T-cell (primary cell): ENCODE results near the gene CD247. TPM values are rescaled to one million over a fixed set of nuclear protein-coding genes. Genes with fewer than 3 reads are reported as not detected.
A peak's percentile ranks its signal among the peaks of the same experiment; 100 is the strongest.

ENCODE experiments used
- ATAC-seq, 4 experiments: fragments of 200-7000 bp in 3 of 4; fragments of 150-1000 bp in 1 of 4; cut with Tn5 transposase; replicated peaks in 1 of 4; 1 replicate in 3 of 4; 2 replicates in 1 of 4; pipeline ENCODE4 v1.10.0; 2021; ENCODE audit warnings: moderate library complexity in 3 of 4, mild to moderate bottlenecking in 2 of 4, moderate number of reproducible peaks in 1 of 4
- CTCF ChIA-PET, 2 donors: fragments of 300-600 bp; sonication (Branson Sonifier 250); formaldehyde crosslinking; loops; one replicate each; lab custom pipeline; 2022; ENCODE audit warnings: antibody characterized with exemption in 2 of 2; lab: Charles Lee
- POLR2A ChIA-PET, 2 donors: fragments of 300-600 bp; sonication (Branson Sonifier 250); formaldehyde crosslinking; loops; one replicate each; lab custom pipeline; 2022; ENCODE audit warnings: antibody characterized with exemption in 2 of 2; lab: Charles Lee
- DNase-seq, 35 experiments: peaks; one replicate each; pipeline versions ENCODE4 v3.0.0 to v3.0.0-alpha.2; 2013 to 2023
- H3K27ac ChIP-seq: one replicate; pipeline ENCODE4 v1.5.1; 2013; ENCODE audit warnings: low read length
- H3K27me3 ChIP-seq, 2 experiments: replicated peaks in 1 of 2; 1 replicate in 1 of 2; 2 replicates in 1 of 2; pipeline versions ENCODE4 v1.6.1 to v1.7.0; 2013; ENCODE audit warnings: low read length in 1 of 2, mixed read lengths in 1 of 2; ENCODE audit not compliant: control insufficient read depth in 2 of 2, insufficient read depth in 2 of 2; ENCODE audit errors: extremely low read depth in 1 of 2
- H3K36me3 ChIP-seq, 2 donors: 1 replicate in 1 of 2; 2 replicates in 1 of 2; pipeline versions ENCODE4 v1.6.1 to v1.7.0; 2013; ENCODE audit warnings: low read length in 1 of 2; ENCODE audit not compliant: control insufficient read depth in 2 of 2, insufficient read depth in 1 of 2; ENCODE audit errors: extremely low read depth in 1 of 2
- H3K4me1 ChIP-seq, 2 experiments: 1 replicate in 1 of 2; 2 replicates in 1 of 2; pipeline versions ENCODE4 v1.6.1 to v1.7.0; 2013; ENCODE audit warnings: low read length in 2 of 2, mixed read lengths in 1 of 2; ENCODE audit not compliant: insufficient read depth in 2 of 2, control insufficient read depth in 1 of 2; ENCODE audit errors: extremely low read depth in 1 of 2
- H3K4me3 ChIP-seq, 2 donors: 1 replicate in 1 of 2; 2 replicates in 1 of 2; pipeline versions ENCODE4 v1.5.1 to v1.7.0; 2013; ENCODE audit warnings: mild to moderate bottlenecking in 2 of 2, low read length in 1 of 2, moderate library complexity in 1 of 2; ENCODE audit not compliant: control insufficient read depth in 1 of 2; ENCODE audit errors: extremely low read depth in 1 of 2
- H3K9me3 ChIP-seq: 2 replicates; pipeline ENCODE4 v1.7.0; 2013
- H3K27ac Mint-ChIP-seq, 2 donors: one replicate each; pipeline ENCODE4 v1.8.0; 2020 to 2021; ENCODE audit warnings: mild to moderate bottlenecking in 2 of 2, mixed read lengths in 2 of 2
- H3K27me3 Mint-ChIP-seq, 2 donors: one replicate each; pipeline ENCODE4 v1.8.0; 2021 to 2022; ENCODE audit warnings: mixed read lengths in 2 of 2
- H3K36me3 Mint-ChIP-seq: one replicate; pipeline ENCODE4 v1.8.0; 2021; ENCODE audit warnings: mixed read lengths
- H3K4me1 Mint-ChIP-seq, 3 donors: one replicate each; pipeline ENCODE4 v1.8.0; 2020 to 2022; ENCODE audit warnings: mixed read lengths in 3 of 3, mild to moderate bottlenecking in 1 of 3
- H3K4me3 Mint-ChIP-seq, 3 donors: one replicate each; pipeline ENCODE4 v1.8.0; 2020 to 2022; ENCODE audit warnings: mild to moderate bottlenecking in 3 of 3, mixed read lengths in 3 of 3, moderate library complexity in 3 of 3
- H3K9me3 Mint-ChIP-seq, 3 donors: one replicate each; pipeline ENCODE4 v1.8.0; 2020 to 2022; ENCODE audit warnings: mixed read lengths in 3 of 3
- WGBS: methylation state at CpG from one replicate; pipeline ENCODE4 v1.1.5; 2013; ENCODE audit warnings: missing lambda C conversion rate; ENCODE audit not compliant: insufficient coverage; 5-methylcytosine and 5-hydroxymethylcytosine counted together
- total RNA-seq, 35 experiments: library from RNA in 6 of 35; stranded (reverse) in 6 of 35; fragments of 120-200 nt in 1 of 35; gene quantifications; one replicate each; pipeline versions ENCODE4 v1.2.1 to v1.2.4 and lab custom pipeline; 2013 to 2026

CD247 gene
- total RNA-seq, 5 donors from 2014 or later (not counting 1 experiment from before 2014, with no cell fraction given): 324 to 414 (median 385) TPM

- ATAC-seq (peak; percentile 98 to 99 (median 98)), DNase-seq (peak; percentile 74 to 94 (median 84))
- Histone ChIP-seq H3K4me3 (peak within 1 kb of the TSS; percentile 69 to 71), H3K27me3 (no peaks in the 10 kb centered on the region), H3K36me3 (no peaks in the 10 kb centered on the region), H3K9me3 (no peaks in the 10 kb centered on the region), H3K4me1 (peaks cover 6 to 23% of the 10 kb centered on the region in 2 experiments), H3K27ac (no peak within 1 kb of the TSS)
- Mint-ChIP-seq H3K27me3 (no peaks in the 10 kb centered on the region), H3K27ac (peak within 1 kb of the TSS; percentile 75 to 86), H3K36me3 (no peaks in the 10 kb centered on the region), H3K4me1 (peaks cover 40 to 44% (median 44%) of the 10 kb centered on the region in 3 donors), H3K9me3 (no peaks in the 10 kb centered on the region), H3K4me3 (peak within 1 kb of the TSS; percentile 86 to 90 (median 86))
- ChIA-PET CTCF (interaction anchor here (0.6 to 2.6 kb wide), 21 partner anchors 9 to 643 kb away, joined by 3 to 18 read pairs (median 4); partner anchors contain the start of genes CD247 (in 1 of the 2) and POU2F1 (in 1 of the 2)), POLR2A (interaction anchor here (0.6 to 1.9 kb wide), 13 partner anchors 9 to 1756 kb away, joined by 3 to 11 read pairs (median 3); no protein-coding TSS in a partner anchor)
- 1% methylated on average over 87 of the region's 90 CpGs for WGBS
Observed at GRCh38 chr1:167553136-167554027, 35.1 kb upstream of the CD247 start, which contains the start of gene CREG1. TSS of gene CREG1 (minus strand) at chr1:167553762.

- H3K27ac Mint-ChIP-seq: no peak overlapping the region
- POLR2A ChIA-PET: interaction anchor here in 1 of 2 donors (0.6 kb wide), 1 partner anchor 611 kb away, joined by 4 read pairs; no protein-coding TSS in a partner anchor
- no peaks in the 10 kb centered on the region for H3K27me3 Mint-ChIP-seq
- CTCF ChIA-PET: interaction anchor here in 1 of 2 donors (1.1 kb wide), 1 partner anchor 164 kb away, joined by 3 read pairs; no protein-coding TSS in a partner anchor
- H3K9me3 ChIP-seq: no peaks in the 10 kb centered on the region
- H3K36me3 ChIP-seq: no peaks in the 10 kb centered on the region
- H3K4me1 ChIP-seq: peaks cover 6 to 23% of the 10 kb centered on the region in 2 experiments
- peak overlapping the region in 2 of 3 donors; percentile 6 to 86 for H3K4me3 Mint-ChIP-seq
- no peak for DNase-seq
- no peak for ATAC-seq
- no peaks in the 10 kb centered on the region for H3K27me3 ChIP-seq
- peaks cover 40 to 44% (median 44%) of the 10 kb centered on the region in 3 donors for H3K4me1 Mint-ChIP-seq
- H3K36me3 Mint-ChIP-seq: peaks cover 11% of the 10 kb centered on the region
- H3K4me3 ChIP-seq: no peak overlapping the region
- no CpG with 5 or more reads among the region's 1 CpG for WGBS
- H3K9me3 Mint-ChIP-seq: no peaks in the 10 kb centered on the region
- no peak overlapping the region for H3K27ac ChIP-seq
Observed at GRCh38 chr1:167551362-167551761, 33.0 kb upstream of the CD247 start.

DNA sequence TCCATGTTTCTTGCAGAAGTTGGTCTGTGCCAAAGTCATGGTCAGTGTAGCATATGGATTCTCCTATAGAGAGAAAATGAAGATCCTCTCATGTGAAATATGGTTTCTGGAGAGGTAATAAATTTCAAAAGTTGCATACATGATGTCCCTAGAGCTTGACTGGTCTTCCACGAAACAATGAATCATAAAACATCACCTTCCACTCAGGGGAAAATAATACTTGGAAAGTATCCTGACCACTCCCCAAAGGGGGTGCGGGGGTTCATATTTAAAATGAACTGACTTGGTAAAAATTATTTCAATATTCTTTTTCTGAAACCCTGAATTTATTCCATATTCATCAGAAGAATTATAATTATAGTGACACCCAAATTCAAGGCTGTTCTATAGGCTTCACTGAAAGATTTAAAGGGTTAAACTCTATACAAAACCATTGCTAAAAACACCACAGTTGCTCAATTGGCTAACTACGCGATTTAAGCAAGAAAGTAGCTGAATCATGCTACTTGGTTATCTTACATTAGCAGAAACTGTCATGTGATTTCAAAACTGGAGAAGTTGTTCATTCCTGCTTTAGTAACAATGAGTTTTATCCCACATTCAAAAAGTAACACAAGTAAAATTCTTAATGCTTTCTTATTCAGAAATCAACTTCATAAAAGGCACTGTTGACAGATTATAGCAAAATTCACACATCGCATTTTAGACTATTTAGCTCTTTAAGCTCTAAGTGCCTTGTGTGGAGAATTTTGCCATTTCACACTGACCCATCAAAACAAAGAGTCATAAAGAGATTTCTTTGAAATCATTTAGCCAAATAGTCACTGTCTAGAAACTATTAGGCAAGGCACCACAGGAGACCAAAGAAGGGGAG is 30.0 kb upstream of the CD247 start:
- Mint-ChIP-seq H3K27ac (no peak overlapping the region), H3K27me3 (no peaks in the 10 kb centered on the region), H3K4me3 (no peak overlapping the region), H3K4me1 (peaks cover 28 to 32% (median 29%) of the 10 kb centered on the region in 3 donors), H3K9me3 (no peaks in the 10 kb centered on the region), H3K36me3 (peaks cover 31% of the 10 kb centered on the region)
- ChIA-PET CTCF (interaction anchor here in 1 of 2 donors (0.6 to 1.2 kb wide), 3 partner anchors 33 to 482 kb away, joined by 3 read pairs; no protein-coding TSS in a partner anchor), POLR2A (interaction anchor here in 1 of 2 donors (0.6 kb wide), 1 partner anchor 9 kb away, joined by 3 read pairs; no protein-coding TSS in a partner anchor)
- no peaks in the 10 kb centered on the region for H3K9me3 ChIP-seq
- H3K36me3 ChIP-seq: peaks cover 0 to 13% of the 10 kb centered on the region in 2 donors
- no CpG with 5 or more reads among the region's 5 CpGs for WGBS
- peaks cover 0 to 12% of the 10 kb centered on the region in 2 experiments for H3K4me1 ChIP-seq
- ATAC-seq (no peak), DNase-seq (no peak)
- H3K4me3 ChIP-seq: no peak overlapping the region
- no peak overlapping the region for H3K27ac ChIP-seq
- no peaks in the 10 kb centered on the region for H3K27me3 ChIP-seq

DNA sequence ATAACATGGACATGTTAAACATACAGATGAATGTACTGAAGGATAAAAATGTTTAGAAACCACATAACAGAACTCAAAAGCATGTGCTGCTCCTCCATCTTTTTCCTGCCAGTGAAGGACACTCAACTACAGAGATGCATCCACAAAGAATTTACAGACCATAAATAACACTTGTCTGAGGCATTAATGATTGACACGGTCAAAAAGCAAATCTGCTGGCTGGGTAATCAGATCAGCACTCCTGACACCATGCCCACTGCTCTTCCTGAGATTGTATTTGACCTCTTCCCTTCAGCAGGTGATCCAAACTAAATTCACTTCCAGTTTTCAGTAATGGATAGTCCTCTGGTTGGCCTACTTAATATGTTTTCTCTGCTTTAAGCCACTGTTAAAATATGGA is 28.6 kb upstream of the CD247 start:
- ChIA-PET CTCF (interaction anchor here in 1 of 2 donors (0.6 to 1.2 kb wide), 2 partner anchors 54 to 210 kb away, joined by 3 read pairs; no protein-coding TSS in a partner anchor), POLR2A (interaction anchor here in 1 of 2 donors (0.6 to 0.8 kb wide), 3 partner anchors 38 to 598 kb away, joined by 3 to 5 read pairs (median 4); no protein-coding TSS in a partner anchor)
- no peaks in the 10 kb centered on the region for H3K9me3 Mint-ChIP-seq
- Histone ChIP-seq H3K4me3 (no peak overlapping the region), H3K27ac (no peak overlapping the region), H3K36me3 (peaks cover 0 to 17% of the 10 kb centered on the region in 2 donors), H3K27me3 (no peaks in the 10 kb centered on the region), H3K4me1 (no peaks in the 10 kb centered on the region), H3K9me3 (no peaks in the 10 kb centered on the region)
- H3K27me3 Mint-ChIP-seq: no peaks in the 10 kb centered on the region
- WGBS: 89% methylated on average over 1 of the region's 1 CpG
- H3K4me1 Mint-ChIP-seq: peaks cover 21 to 26% (median 23%) of the 10 kb centered on the region in 3 donors
- DNase-seq: no peak
- no peak for ATAC-seq
- H3K36me3 Mint-ChIP-seq: peaks cover 31% of the 10 kb centered on the region
- H3K4me3 Mint-ChIP-seq: no peak overlapping the region
- H3K27ac Mint-ChIP-seq: no peak overlapping the region

DNA sequence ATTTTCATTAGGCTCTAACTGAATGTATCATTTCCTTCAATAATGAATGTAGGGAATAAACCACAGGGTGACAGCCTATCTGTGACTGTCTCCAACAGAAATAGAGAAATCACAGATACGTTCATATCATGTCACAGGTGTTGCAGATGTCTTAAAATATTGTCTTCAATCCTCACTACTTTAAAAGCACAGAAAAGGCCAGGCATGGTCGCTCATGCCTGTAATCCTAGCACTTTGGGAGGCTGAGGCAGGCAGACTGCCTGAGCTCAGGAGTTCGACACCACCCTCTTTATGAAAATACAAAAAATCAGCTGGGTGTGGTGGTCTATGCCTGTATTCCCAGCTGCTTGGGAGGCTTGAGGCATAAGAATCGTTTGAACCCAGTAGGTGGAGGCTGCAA is 27.0 kb upstream of the CD247 start:
- H3K9me3 ChIP-seq: no peaks in the 10 kb centered on the region
- Mint-ChIP-seq H3K27ac (no peak overlapping the region), H3K9me3 (no peaks in the 10 kb centered on the region), H3K27me3 (no peaks in the 10 kb centered on the region), H3K4me1 (peaks cover 13 to 18% (median 13%) of the 10 kb centered on the region in 3 donors), H3K36me3 (peaks cover 31% of the 10 kb centered on the region), H3K4me3 (no peak overlapping the region)
- no peak overlapping the region for H3K27ac ChIP-seq
- CTCF ChIA-PET: interaction anchor here in 1 of 2 donors (1.3 kb wide), 1 partner anchor 8 kb away, joined by 3 read pairs; the partner anchor contains the start of gene CREG1
- H3K36me3 ChIP-seq: peaks cover 0 to 17% of the 10 kb centered on the region in 2 donors
- DNase-seq (no peak), ATAC-seq (no peak)
- H3K4me1 ChIP-seq: no peaks in the 10 kb centered on the region
- POLR2A ChIA-PET: no interaction called here
- H3K4me3 ChIP-seq: no peak overlapping the region
- WGBS: 29% methylated on average over 1 of the region's 4 CpGs
- H3K27me3 ChIP-seq: no peaks in the 10 kb centered on the region
